Psoas muscle (tissue), 8 donors: Measurements from ENCODE around the gene OR6B2. TPM values are rescaled to one million over a fixed set of nuclear protein-coding genes. Genes with fewer than 3 reads are reported as not detected.
"Not testable (repeated sequence)": the region's sequence is repeated elsewhere in the genome, so short reads cannot be mapped to it uniquely, and the experiment has no call there.

ENCODE experiments used
- ATAC-seq, 4 donors: fragments of 200-7000 bp; cut with Tn5 transposase; one replicate each; pipeline ENCODE4 v1.9.1; 2020; ENCODE audit warnings: moderate library complexity in 3 of 4, mild to moderate bottlenecking in 2 of 4
- DNase-seq, 2 donors: peaks; one replicate each; pipeline ENCODE4 v3.0.0-alpha.2; 2020
- H3K27ac ChIP-seq: fragments of 200-600 bp; one replicate; pipeline ENCODE4 v1.8.0; 2022
- H3K27me3 ChIP-seq, 3 donors: fragments of 200-600 bp in 1 of 3; one replicate each; pipeline versions ENCODE4 v1.6.1 to v1.8.0; 2013 to 2022; ENCODE audit warnings: low read length in 2 of 3, mild to moderate bottlenecking in 2 of 3, moderate library complexity in 1 of 3; ENCODE audit not compliant: insufficient read depth in 3 of 3
- H3K36me3 ChIP-seq, 2 donors: fragments of 200-600 bp in 1 of 2; one replicate each; pipeline versions ENCODE4 v1.6.1 to v1.8.0; 2013 to 2022; ENCODE audit warnings: low read depth in 1 of 2, mild to moderate bottlenecking in 1 of 2, moderate library complexity in 1 of 2; ENCODE audit not compliant: insufficient read depth in 1 of 2
- H3K4me1 ChIP-seq: fragments of 200-600 bp; one replicate; pipeline ENCODE4 v1.8.0; 2022
- H3K4me3 ChIP-seq: fragments of 200-600 bp; one replicate; pipeline ENCODE4 v1.8.0; 2022; ENCODE audit warnings: mild to moderate bottlenecking
- H3K9me3 ChIP-seq: fragments of 200-600 bp; one replicate; pipeline ENCODE4 v1.8.0; 2022
- WGBS, 3 donors: extraction: QIAGEN DNeasy Blood & Tissue Kit; methylation state at CpG; one replicate each; pipeline versions ENCODE4 v1.1.6 to v1.1.7; 2013; 5-methylcytosine and 5-hydroxymethylcytosine counted together
- intact Hi-C, 2 donors: fragments of 100-400 bp; cut with DNase I; formaldehyde crosslinking; loops; one replicate each; pipeline versions ENCODE4 v1.11.0 to v1.14.2; 2022
- polyA plus RNA-seq, 3 donors: library from polyadenylated mRNA; stranded (reverse); fragments of 200-250 nt; gene quantifications; one replicate each; pipeline ENCODE4 v1.2.3, GENCODE V29; 2013
- total RNA-seq, 4 donors: library from RNA; stranded (reverse); fragmentation: NEBNext Ultra II Directional in 2 of 4; extraction: Animal tissue kit (Norgen Biotek cat#: 25700) in 2 of 4; gene quantifications; one replicate each; pipeline versions ENCODE4 v1.2.1 to v1.2.4, GENCODE V29; 2021 to 2023
- TF ChIP-seq, protein P1 (sequence below): fragments of 200-600 bp; IDR thresholded peaks from one replicate; pipeline ENCODE4 v1.8.0; 2022; ENCODE audit warnings: antibody characterized with exemption
- donor health status: healthy with polysubstance abuse.
- donor health status: DM: no; HTN: no; CAD: no; lungs with moderate emphysema.
- donor health status: Bipolar disorder and iron deficiency.
- donor health status: healthy.
- donor health status: DM: yes; HTN: yes; CAD: no.
- donor health status: DM: no; HTN: no; CAD: no.
- donor health status: DM: no; HTN: no; CAD: no.
- donor health status: DM: yes; HTN: yes; CAD: no.

The OR6B2 gene
- total and polyA plus RNA-seq, 7 donors: not detected

DNA sequence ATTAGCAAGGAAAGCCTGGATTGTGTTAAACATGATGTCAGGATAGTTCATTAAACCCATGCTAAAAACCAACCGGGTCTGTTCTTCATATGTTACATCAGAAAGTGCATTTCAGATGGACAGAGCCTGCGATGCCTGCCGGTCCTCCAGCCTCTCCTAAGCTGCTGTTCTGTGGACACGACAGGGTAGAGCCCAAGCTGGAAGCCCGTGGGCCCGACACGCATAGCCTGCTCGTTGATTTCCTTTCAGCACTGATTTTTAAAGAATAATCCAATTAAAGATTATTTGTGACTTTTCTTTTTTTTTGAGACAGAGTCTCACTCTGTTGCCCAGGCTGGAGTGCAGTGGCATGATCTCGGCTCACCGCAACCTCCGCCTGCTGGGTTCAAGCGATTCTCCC is 22.3 kb upstream of the OR6B2 start:
- Histone ChIP-seq H3K27ac (no peak overlapping the region), H3K36me3 (no peaks in the 10 kb centered on the region), H3K27me3 (peaks cover 0 to 65% (median 10%) of the 10 kb centered on the region in 3 donors), H3K4me1 (no peaks in the 10 kb centered on the region), H3K9me3 (no peaks in the 10 kb centered on the region), H3K4me3 (no peak overlapping the region)
- TF ChIP-seq, protein P1, sequence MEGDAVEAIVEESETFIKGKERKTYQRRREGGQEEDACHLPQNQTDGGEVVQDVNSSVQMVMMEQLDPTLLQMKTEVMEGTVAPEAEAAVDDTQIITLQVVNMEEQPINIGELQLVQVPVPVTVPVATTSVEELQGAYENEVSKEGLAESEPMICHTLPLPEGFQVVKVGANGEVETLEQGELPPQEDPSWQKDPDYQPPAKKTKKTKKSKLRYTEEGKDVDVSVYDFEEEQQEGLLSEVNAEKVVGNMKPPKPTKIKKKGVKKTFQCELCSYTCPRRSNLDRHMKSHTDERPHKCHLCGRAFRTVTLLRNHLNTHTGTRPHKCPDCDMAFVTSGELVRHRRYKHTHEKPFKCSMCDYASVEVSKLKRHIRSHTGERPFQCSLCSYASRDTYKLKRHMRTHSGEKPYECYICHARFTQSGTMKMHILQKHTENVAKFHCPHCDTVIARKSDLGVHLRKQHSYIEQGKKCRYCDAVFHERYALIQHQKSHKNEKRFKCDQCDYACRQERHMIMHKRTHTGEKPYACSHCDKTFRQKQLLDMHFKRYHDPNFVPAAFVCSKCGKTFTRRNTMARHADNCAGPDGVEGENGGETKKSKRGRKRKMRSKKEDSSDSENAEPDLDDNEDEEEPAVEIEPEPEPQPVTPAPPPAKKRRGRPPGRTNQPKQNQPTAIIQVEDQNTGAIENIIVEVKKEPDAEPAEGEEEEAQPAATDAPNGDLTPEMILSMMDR: no peak
- intact Hi-C loops: no loop called here
- no peak for DNase-seq
- 76 to 80% (median 77%) methylated on average over 12 of the region's 12 CpGs for WGBS, 3 donors
- no peak for ATAC-seq

GRCh38 chr2:240051697-240052096 is 21.5 kb upstream of the OR6B2 start:
- no peaks in the 10 kb centered on the region for H3K9me3 ChIP-seq
- DNase-seq (no peak), ATAC-seq (no peak)
- TF ChIP-seq, protein P1: no peak
- H3K27me3 ChIP-seq: peaks cover 0 to 59% (median 10%) of the 10 kb centered on the region in 3 donors
- 54 to 59% (median 55%) methylated on average over 4 of the region's 4 CpGs for WGBS, 3 donors
- intact Hi-C loops: no loop called here
- H3K4me3 ChIP-seq: no peak overlapping the region
- no peaks in the 10 kb centered on the region for H3K4me1 ChIP-seq
- H3K27ac ChIP-seq: no peak overlapping the region
- no peaks in the 10 kb centered on the region for H3K36me3 ChIP-seq

DNA sequence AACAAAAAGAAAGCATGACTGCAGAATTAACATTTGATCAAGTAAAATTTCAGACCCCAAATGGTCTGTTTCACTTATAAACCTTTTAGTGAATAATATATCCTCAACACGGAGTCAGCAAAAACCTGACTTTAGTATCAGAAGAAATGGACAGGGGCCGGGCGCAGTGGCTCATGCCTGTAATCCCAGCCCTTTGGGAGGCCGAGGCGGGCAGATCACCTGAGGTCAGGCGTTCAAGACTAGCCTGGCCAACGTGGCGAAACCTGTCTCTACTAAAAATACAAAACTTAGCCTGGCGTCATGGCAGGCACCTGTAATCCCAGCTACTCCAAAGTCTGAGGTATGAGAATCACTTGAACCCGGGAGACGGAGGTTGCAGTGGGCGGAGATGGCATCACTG is 20.0 kb upstream of the OR6B2 start:
- Histone ChIP-seq H3K9me3 (no peaks in the 10 kb centered on the region), H3K4me3 (no peak overlapping the region), H3K4me1 (no peaks in the 10 kb centered on the region), H3K27me3 (peaks cover 0 to 53% (median 10%) of the 10 kb centered on the region in 3 donors), H3K27ac (no peak overlapping the region), H3K36me3 (no peaks in the 10 kb centered on the region)
- 75 to 80% (median 79%) methylated on average over 12 of the region's 12 CpGs for WGBS, 3 donors
- DNase-seq: no peak
- intact Hi-C loops: no loop called here
- ATAC-seq: no peak
- TF ChIP-seq, protein P1: no peak

DNA sequence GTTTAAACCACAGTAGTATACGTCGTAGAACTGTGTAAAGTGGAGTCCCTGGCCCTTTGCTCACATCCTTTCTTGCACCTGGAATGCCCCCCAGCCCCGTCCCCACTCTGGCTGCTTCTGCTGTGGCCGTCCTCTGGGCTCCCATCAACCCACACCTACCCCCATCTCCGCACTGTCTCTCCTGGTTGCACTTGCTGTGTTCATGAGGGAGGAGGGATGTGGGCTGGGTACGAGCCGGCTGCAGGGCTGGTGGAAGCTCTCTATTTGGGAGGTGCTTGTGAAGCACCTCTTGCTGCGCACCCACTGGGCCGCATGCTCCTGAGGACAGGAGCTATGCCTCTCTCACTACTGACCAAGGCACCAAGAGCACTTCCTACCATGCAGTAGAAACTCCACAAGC is 18.0 kb upstream of the OR6B2 start:
- no peaks in the 10 kb centered on the region for H3K36me3 ChIP-seq
- ATAC-seq (no peak), DNase-seq (no peak)
- intact Hi-C loops: no loop called here
- no peak overlapping the region for H3K27ac ChIP-seq
- H3K9me3 ChIP-seq: no peaks in the 10 kb centered on the region
- 66 to 67% (median 67%) methylated on average over 9 of the region's 9 CpGs for WGBS, 3 donors
- no peak overlapping the region for H3K4me3 ChIP-seq
- H3K4me1 ChIP-seq: no peaks in the 10 kb centered on the region
- peaks cover 0 to 34% (median 2%) of the 10 kb centered on the region in 3 donors for H3K27me3 ChIP-seq
- TF ChIP-seq, protein P1: no peak

DNA sequence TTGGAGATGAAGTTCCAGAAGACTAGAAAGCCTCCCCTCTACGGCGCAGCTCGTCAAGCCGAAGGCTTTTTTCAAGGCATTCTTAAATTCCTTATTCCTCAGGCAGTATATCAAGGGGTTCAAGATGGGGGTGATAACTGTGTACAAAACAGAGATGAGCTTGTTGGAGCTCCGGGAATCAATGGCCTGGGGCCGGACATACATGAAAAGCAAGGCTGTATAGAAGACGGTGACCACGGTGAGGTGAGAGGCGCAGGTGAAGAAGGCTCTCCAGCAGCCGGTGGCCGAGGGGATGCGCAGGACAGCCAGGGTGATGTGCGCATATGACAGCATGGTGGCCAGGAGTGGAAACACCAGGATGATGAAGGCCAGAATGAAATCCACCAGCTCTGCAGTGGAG is 14.9 kb upstream of the OR6B2 start:
- Histone ChIP-seq H3K4me1 (no peaks in the 10 kb centered on the region), H3K36me3 (no peaks in the 10 kb centered on the region), H3K4me3 (no peak overlapping the region), H3K27me3 (peaks cover 0 to 28% (median 2%) of the 10 kb centered on the region in 3 donors), H3K27ac (no peak overlapping the region), H3K9me3 (no peaks in the 10 kb centered on the region)
- DNase-seq (no peak), ATAC-seq (no peak)
- 84 to 94% (median 94%) methylated on average over 13 of the region's 13 CpGs for WGBS, 3 donors
- intact Hi-C loops: no loop called here
- TF ChIP-seq, protein P1: no peak

GRCh38 chr2:240044096-240044495 is 13.9 kb upstream of the OR6B2 start:
- H3K36me3 ChIP-seq, intact Hi-C loops, H3K4me1 ChIP-seq, DNase-seq, H3K27ac ChIP-seq, ATAC-seq, H3K9me3 ChIP-seq, H3K4me3 ChIP-seq: not testable (repeated sequence)
- peaks cover 0 to 28% (median 2%) of the 10 kb centered on the region in 3 donors for H3K27me3 ChIP-seq
- 52 to 72% (median 65%) methylated on average over 2 of the region's 2 CpGs for WGBS, 3 donors
